Astrocyte (in vitro differentiated cells and primary cell): ENCODE results near the gene KCNQ1. TPM values are rescaled to one million over a fixed set of nuclear protein-coding genes. Genes with fewer than 3 reads are reported as not detected.

ENCODE experiments used
- DNase-seq: peaks from one replicate; pipeline ENCODE4 v3.0.0-alpha.2; 2010; ENCODE audit warnings: low read depth
- FAIRE-seq: peaks from 2 replicates; lab custom pipeline; 2011; peaks lifted over from hg19 to GRCh38; lab: Jason Lieb, UNC
- H2AFZ ChIP-seq: 2 replicates; pipeline ENCODE4 v1.6.0; 2012; ENCODE audit warnings: low read depth, low read length, inconsistent platforms
- H3K27ac ChIP-seq: 2 replicates; pipeline ENCODE4 v1.5.1; 2011; ENCODE audit warnings: low read depth, low read length, inconsistent platforms
- H3K27me3 ChIP-seq: 2 replicates; pipeline ENCODE4 v1.6.0; 2011; ENCODE audit warnings: low read length, inconsistent platforms; ENCODE audit not compliant: insufficient read depth
- H3K36me3 ChIP-seq: 2 replicates; pipeline ENCODE4 v1.5.1; 2011; ENCODE audit warnings: low read length, inconsistent platforms; ENCODE audit not compliant: insufficient read depth
- H3K4me1 ChIP-seq: 2 replicates; pipeline ENCODE4 v1.5.1; 2011; ENCODE audit warnings: low read length, inconsistent platforms; ENCODE audit not compliant: insufficient read depth
- H3K4me2 ChIP-seq: 2 replicates; pipeline ENCODE4 v1.6.0; 2012; ENCODE audit warnings: low read length, inconsistent platforms
- H3K4me3 ChIP-seq: 2 replicates; pipeline ENCODE4 v1.5.1; 2011; ENCODE audit warnings: low read depth, mild to moderate bottlenecking, low read length, inconsistent platforms; ENCODE audit not compliant: insufficient read depth
- H3K79me2 ChIP-seq: 2 replicates; pipeline ENCODE4 v1.6.0; 2012; ENCODE audit warnings: mild to moderate bottlenecking, low read length, inconsistent platforms; ENCODE audit not compliant: insufficient read depth
- H3K9ac ChIP-seq: 2 replicates; pipeline ENCODE4 v1.6.0; 2012; ENCODE audit warnings: mild to moderate bottlenecking, low read length, inconsistent platforms
- H3K9me3 ChIP-seq: 2 replicates; pipeline ENCODE4 v1.5.1; 2012; ENCODE audit warnings: low read depth, mild to moderate bottlenecking, low read length, inconsistent platforms; ENCODE audit not compliant: insufficient read depth
- H4K20me1 ChIP-seq: 2 replicates; pipeline ENCODE4 v1.6.0; 2012; ENCODE audit warnings: low read length, inconsistent platforms; ENCODE audit not compliant: insufficient read depth
- H3K27ac Mint-ChIP-seq: one replicate; pipeline ENCODE4 v1.8.0; 2021; ENCODE audit warnings: mild to moderate bottlenecking, mixed read lengths; ENCODE audit not compliant: unreplicated experiment
- H3K27me3 Mint-ChIP-seq: one replicate; pipeline ENCODE4 v1.8.0; 2021; ENCODE audit warnings: low read depth, mixed read lengths; ENCODE audit not compliant: unreplicated experiment
- H3K36me3 Mint-ChIP-seq: one replicate; pipeline ENCODE4 v1.8.0; 2021; ENCODE audit warnings: low read depth, mixed read lengths; ENCODE audit not compliant: unreplicated experiment
- H3K4me1 Mint-ChIP-seq: one replicate; pipeline ENCODE4 v1.8.0; 2021; ENCODE audit warnings: low read depth, mixed read lengths; ENCODE audit not compliant: unreplicated experiment
- H3K4me3 Mint-ChIP-seq: one replicate; pipeline ENCODE4 v1.8.0; 2021; ENCODE audit warnings: mild to moderate bottlenecking, moderate library complexity, mixed read lengths; ENCODE audit not compliant: unreplicated experiment
- H3K9me3 Mint-ChIP-seq: one replicate; pipeline ENCODE4 v1.8.0; 2021; ENCODE audit warnings: mild to moderate bottlenecking, mixed read lengths; ENCODE audit not compliant: unreplicated experiment
- EZH2 ChIP-seq: IDR thresholded peaks from 2 replicates; pipeline ENCODE4 v1.6.1; 2012; ENCODE audit warnings: mild to moderate bottlenecking, low read length, inconsistent platforms; ENCODE audit not compliant: insufficient read depth
- total RNA-seq: library from RNA; stranded (reverse); gene quantifications from 2 replicates; pipeline ENCODE4 v1.2.1, GENCODE V29; 2021
- TF ChIP-seq, protein P1 (sequence below): IDR thresholded peaks from 2 replicates; pipeline ENCODE4 v1.5.1; 2011; ENCODE audit warnings: low read depth, mild to moderate bottlenecking, inconsistent platforms, low read length, moderate library complexity; ENCODE audit not compliant: insufficient read depth

The KCNQ1 gene
- total RNA-seq, 1 donor from 2014 or later = not detected

GRCh38 chr11:2609345-2609744 is 164.5 kb downstream of the KCNQ1 start:
- Histone ChIP-seq H3K4me2 (no peak overlapping the region), H3K27ac (no peak overlapping the region), H3K4me3 (no peak overlapping the region), H3K9ac (no peak overlapping the region), H4K20me1 (no peaks in the 10 kb centered on the region), H3K79me2 (no peaks in the 10 kb centered on the region), H2AFZ (no peak overlapping the region), H3K36me3 (no peaks in the 10 kb centered on the region), H3K27me3 (peaks cover 7% of the 10 kb centered on the region), H3K9me3 (no peaks in the 10 kb centered on the region), H3K4me1 (no peaks in the 10 kb centered on the region)
- Mint-ChIP-seq H3K4me3 (no peak overlapping the region), H3K36me3 (no peaks in the 10 kb centered on the region), H3K4me1 (no peaks in the 10 kb centered on the region), H3K27ac (no peak overlapping the region), H3K27me3 (peaks cover 65% of the 10 kb centered on the region), H3K9me3 (peaks cover 15% of the 10 kb centered on the region)
- no peak for DNase-seq
- no peak for FAIRE-seq
- TF ChIP-seq EZH2 = no peak
- TF ChIP-seq, protein P1, sequence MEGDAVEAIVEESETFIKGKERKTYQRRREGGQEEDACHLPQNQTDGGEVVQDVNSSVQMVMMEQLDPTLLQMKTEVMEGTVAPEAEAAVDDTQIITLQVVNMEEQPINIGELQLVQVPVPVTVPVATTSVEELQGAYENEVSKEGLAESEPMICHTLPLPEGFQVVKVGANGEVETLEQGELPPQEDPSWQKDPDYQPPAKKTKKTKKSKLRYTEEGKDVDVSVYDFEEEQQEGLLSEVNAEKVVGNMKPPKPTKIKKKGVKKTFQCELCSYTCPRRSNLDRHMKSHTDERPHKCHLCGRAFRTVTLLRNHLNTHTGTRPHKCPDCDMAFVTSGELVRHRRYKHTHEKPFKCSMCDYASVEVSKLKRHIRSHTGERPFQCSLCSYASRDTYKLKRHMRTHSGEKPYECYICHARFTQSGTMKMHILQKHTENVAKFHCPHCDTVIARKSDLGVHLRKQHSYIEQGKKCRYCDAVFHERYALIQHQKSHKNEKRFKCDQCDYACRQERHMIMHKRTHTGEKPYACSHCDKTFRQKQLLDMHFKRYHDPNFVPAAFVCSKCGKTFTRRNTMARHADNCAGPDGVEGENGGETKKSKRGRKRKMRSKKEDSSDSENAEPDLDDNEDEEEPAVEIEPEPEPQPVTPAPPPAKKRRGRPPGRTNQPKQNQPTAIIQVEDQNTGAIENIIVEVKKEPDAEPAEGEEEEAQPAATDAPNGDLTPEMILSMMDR = no peak

- no peaks in the 10 kb centered on the region for H3K36me3 Mint-ChIP-seq
- DNase-seq (no peak), FAIRE-seq (no peak)
- Histone ChIP-seq H3K27me3 (peaks cover 7% of the 10 kb centered on the region), H3K36me3 (no peaks in the 10 kb centered on the region), H3K27ac (no peak overlapping the region), H3K9ac (no peak overlapping the region), H3K9me3 (no peaks in the 10 kb centered on the region), H3K4me1 (no peaks in the 10 kb centered on the region), H4K20me1 (no peaks in the 10 kb centered on the region), H2AFZ (no peak overlapping the region), H3K79me2 (no peaks in the 10 kb centered on the region), H3K4me2 (no peak overlapping the region), H3K4me3 (no peak overlapping the region)
- H3K27me3 Mint-ChIP-seq = peaks cover 52% of the 10 kb centered on the region
- H3K27ac Mint-ChIP-seq = no peak overlapping the region
- H3K4me3 Mint-ChIP-seq = no peak overlapping the region
- peaks cover 6% of the 10 kb centered on the region for H3K9me3 Mint-ChIP-seq
- no peak for TF ChIP-seq EZH2
- TF ChIP-seq, protein P1 = no peak
- H3K4me1 Mint-ChIP-seq = no peaks in the 10 kb centered on the region
Measured at GRCh38 chr11:2612884-2613571, 168.2 kb downstream of the KCNQ1 start.

DNA sequence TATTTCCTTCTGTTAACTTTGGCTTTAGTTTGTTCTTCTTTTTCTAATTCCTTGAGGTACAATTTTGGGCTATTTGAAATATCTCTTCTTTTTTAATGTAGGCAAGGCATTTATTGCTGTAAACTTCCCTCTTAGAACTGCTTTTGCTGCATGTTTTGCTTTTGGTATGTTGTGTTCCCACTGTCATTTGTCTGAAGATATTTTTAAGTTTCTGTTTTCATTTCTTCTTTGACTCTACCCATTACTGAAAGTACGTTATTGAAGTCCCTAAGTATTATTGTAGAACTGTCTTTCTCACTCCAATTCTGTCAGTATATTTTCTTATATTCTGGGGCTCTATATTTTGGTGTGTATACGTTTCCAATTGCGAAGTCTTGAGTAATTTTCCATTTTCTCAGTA is 177.1 kb downstream of the KCNQ1 start:
- Mint-ChIP-seq H3K9me3 (peaks cover 18% of the 10 kb centered on the region), H3K27ac (no peak overlapping the region), H3K27me3 (peaks cover 23% of the 10 kb centered on the region), H3K4me3 (no peak overlapping the region), H3K4me1 (no peaks in the 10 kb centered on the region), H3K36me3 (no peaks in the 10 kb centered on the region)
- Histone ChIP-seq H3K27me3 (peaks cover 2% of the 10 kb centered on the region), H3K4me3 (no peak overlapping the region), H3K9me3 (no peaks in the 10 kb centered on the region), H4K20me1 (no peaks in the 10 kb centered on the region), H3K4me1 (no peaks in the 10 kb centered on the region), H3K9ac (no peak overlapping the region), H3K36me3 (no peaks in the 10 kb centered on the region), H3K27ac (no peak overlapping the region), H3K4me2 (no peak overlapping the region), H2AFZ (no peak overlapping the region), H3K79me2 (no peaks in the 10 kb centered on the region)
- DNase-seq = no peak
- no peak for FAIRE-seq
- TF ChIP-seq, protein P1 = no peak
- no peak for TF ChIP-seq EZH2
